GM06990 (cell line): ENCODE results near the gene GRM1.

ENCODE experiments used
- DNase-seq: peaks from one replicate; pipeline ENCODE4 v3.0.0-alpha.2; 2011; ENCODE audit not compliant: insufficient read length; ENCODE audit errors: extremely low read depth
- H3K27me3 ChIP-seq: replicated peaks from 2 replicates; pipeline ENCODE4 v1.6.0; 2011; ENCODE audit warnings: low read length; ENCODE audit not compliant: control insufficient read depth, insufficient read depth
- H3K36me3 ChIP-seq: 2 replicates; pipeline ENCODE4 v1.5.1; 2011; ENCODE audit warnings: low read length; ENCODE audit not compliant: control insufficient read depth, insufficient read depth
- H3K4me3 ChIP-seq: replicated peaks from 2 replicates; pipeline ENCODE4 v1.5.1; 2011; ENCODE audit warnings: low read depth, mild to moderate bottlenecking, control low read depth, low read length
- TF ChIP-seq, protein P1 (sequence below): IDR thresholded peaks from 2 replicates; pipeline ENCODE4 v1.5.1; 2011; ENCODE audit warnings: low read length, control low read depth, mild to moderate bottlenecking, inconsistent platforms; ENCODE audit not compliant: insufficient read depth, poor library complexity, severe bottlenecking

Gene GRM1

DNA sequence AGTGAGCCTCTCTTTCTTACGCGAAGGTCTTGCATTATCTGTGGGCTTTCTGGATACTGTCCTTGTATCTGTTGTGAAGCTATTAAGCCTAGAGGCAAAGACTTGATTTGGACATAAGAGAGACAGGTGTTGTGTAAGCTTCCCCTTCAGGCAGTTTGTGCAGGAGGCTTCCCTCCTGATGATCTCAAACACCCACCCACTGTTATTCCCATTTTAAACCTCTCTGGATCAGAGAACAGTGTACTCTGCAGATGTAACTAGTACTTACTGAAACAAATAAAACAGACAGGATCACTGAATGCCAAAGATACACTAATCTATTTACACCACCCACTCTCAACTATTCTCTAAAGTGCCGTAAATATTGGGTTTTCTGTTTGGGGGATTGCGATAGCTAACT lies 401.0 kb downstream of the GRM1 start:
- H3K27me3 ChIP-seq: no peaks in the 10 kb centered on the region
- no peak overlapping the region for H3K4me3 ChIP-seq
- TF ChIP-seq, protein P1, sequence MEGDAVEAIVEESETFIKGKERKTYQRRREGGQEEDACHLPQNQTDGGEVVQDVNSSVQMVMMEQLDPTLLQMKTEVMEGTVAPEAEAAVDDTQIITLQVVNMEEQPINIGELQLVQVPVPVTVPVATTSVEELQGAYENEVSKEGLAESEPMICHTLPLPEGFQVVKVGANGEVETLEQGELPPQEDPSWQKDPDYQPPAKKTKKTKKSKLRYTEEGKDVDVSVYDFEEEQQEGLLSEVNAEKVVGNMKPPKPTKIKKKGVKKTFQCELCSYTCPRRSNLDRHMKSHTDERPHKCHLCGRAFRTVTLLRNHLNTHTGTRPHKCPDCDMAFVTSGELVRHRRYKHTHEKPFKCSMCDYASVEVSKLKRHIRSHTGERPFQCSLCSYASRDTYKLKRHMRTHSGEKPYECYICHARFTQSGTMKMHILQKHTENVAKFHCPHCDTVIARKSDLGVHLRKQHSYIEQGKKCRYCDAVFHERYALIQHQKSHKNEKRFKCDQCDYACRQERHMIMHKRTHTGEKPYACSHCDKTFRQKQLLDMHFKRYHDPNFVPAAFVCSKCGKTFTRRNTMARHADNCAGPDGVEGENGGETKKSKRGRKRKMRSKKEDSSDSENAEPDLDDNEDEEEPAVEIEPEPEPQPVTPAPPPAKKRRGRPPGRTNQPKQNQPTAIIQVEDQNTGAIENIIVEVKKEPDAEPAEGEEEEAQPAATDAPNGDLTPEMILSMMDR: no peak
- no peaks in the 10 kb centered on the region for H3K36me3 ChIP-seq
- no peak for DNase-seq

DNA sequence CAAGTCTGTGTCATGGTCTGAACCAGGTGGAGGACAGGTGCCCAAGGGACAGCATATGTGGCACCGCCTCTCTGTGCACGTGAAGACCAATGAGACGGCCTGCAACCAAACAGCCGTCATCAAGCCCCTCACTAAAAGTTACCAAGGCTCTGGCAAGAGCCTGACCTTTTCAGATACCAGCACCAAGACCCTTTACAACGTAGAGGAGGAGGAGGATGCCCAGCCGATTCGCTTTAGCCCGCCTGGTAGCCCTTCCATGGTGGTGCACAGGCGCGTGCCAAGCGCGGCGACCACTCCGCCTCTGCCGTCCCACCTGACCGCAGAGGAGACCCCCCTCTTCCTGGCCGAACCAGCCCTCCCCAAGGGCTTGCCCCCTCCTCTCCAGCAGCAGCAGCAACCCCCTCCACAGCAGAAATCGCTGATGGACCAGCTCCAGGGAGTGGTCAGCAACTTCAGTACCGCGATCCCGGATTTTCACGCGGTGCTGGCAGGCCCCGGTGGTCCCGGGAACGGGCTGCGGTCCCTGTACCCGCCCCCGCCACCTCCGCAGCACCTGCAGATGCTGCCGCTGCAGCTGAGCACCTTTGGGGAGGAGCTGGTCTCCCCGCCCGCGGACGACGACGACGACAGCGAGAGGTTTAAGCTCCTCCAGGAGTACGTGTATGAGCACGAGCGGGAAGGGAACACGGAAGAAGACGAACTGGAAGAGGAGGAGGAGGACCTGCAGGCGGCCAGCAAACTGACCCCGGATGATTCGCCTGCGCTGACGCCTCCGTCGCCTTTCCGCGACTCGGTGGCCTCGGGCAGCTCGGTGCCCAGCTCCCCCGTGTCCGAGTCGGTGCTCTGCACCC lies 405.2 kb downstream of the GRM1 start:
- H3K36me3 ChIP-seq: no peaks in the 10 kb centered on the region
- DNase-seq: peak; percentile 8
- TF ChIP-seq, protein P1: no peak
- no peaks in the 10 kb centered on the region for H3K27me3 ChIP-seq
- no peak overlapping the region for H3K4me3 ChIP-seq

DNA sequence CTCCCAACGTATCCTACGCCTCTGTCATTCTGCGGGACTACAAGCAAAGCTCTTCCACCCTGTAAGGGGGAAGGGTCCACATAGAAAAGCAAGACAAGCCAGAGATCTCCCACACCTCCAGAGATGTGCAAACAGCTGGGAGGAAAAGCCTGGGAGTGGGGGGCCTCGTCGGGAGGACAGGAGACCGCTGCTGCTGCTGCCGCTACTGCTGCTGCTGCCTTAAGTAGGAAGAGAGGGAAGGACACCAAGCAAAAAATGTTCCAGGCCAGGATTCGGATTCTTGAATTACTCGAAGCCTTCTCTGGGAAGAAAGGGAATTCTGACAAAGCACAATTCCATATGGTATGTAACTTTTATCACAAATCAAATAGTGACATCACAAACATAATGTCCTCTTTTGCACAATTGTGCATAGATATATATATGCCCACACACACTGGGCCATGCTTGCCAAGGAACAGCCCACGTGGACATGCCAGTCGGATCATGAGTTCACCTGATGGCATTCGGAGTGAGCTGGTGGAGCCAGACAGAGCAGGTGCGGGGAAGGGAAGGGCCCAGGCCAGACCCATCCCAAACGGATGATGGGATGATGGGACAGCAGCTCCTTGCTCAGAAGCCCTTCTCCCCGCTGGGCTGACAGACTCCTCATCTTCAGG lies 406.0 kb downstream of the GRM1 start:
- Histone ChIP-seq H3K4me3 (no peak overlapping the region), H3K36me3 (no peaks in the 10 kb centered on the region), H3K27me3 (no peaks in the 10 kb centered on the region)
- TF ChIP-seq, protein P1: no peak
- no peak for DNase-seq

DNA sequence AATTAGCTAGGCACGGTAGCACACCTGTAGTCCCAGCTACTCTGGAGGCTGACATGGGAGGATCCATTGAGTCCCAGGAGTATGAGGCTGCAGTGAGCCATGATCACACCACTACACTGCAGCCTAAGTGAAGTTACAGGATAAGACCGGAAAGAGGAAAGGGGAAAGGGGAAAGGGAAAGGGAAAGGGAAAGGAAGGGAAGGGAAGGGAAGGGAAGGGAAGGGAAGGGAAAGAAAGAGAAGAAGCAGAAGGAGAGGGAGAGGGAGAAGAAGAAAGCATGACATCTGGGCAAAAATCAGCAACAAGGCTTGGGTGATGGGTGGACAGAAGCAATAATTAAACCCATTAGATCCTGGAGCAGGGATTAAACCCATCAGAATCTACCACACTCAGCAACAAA lies 413.0 kb downstream of the GRM1 start:
- H3K4me3 ChIP-seq: no peak overlapping the region
- no peak for DNase-seq
- H3K36me3 ChIP-seq: no peaks in the 10 kb centered on the region
- TF ChIP-seq, protein P1: no peak
- no peaks in the 10 kb centered on the region; the same call in 1 of the 2 replicates for H3K27me3 ChIP-seq

DNA sequence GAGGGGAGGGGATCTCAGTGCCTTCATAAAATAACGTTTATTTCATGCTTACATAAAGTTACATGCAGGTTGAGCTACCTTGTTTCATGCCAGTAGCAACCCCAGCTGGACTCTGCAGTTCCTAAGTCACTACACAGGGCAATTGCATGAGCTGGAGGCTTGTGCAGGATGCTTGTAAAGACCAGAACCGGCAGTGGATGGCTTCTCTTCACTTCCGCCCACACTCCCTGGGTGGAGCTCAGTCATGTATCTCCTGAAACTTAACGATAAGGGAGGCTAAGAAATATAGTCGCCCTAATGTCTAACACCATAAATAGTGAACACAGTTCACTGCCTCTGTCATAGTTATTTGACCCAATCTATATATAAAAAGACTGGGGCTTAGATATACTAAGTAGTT lies 415.3 kb downstream of the GRM1 start:
- no peaks in the 10 kb centered on the region for H3K36me3 ChIP-seq
- no peaks in the 10 kb centered on the region; the same call in 1 of the 2 replicates for H3K27me3 ChIP-seq
- no peak overlapping the region for H3K4me3 ChIP-seq
- DNase-seq: no peak
- TF ChIP-seq, protein P1: no peak
